ENCODE data around the gene SPDYE11.
"Not testable (repeated sequence)": the region's sequence is repeated elsewhere in the genome, so short reads cannot be mapped to it uniquely, and the experiment has no call there.

- TF ChIP-seq CTCF (IDR thresholded peaks at IDR 0.05; ENCODE audit: insufficient read depth, low read length); REST (IDR thresholded peaks at IDR 0.05; ENCODE audit: insufficient replicate concordance, low read depth); POLR2AphosphoS5 (IDR thresholded peaks at IDR 0.05; ENCODE audit: low read depth); GABPA (IDR thresholded peaks at IDR 0.05; ENCODE audit: low read depth): not testable (repeated sequence)
Measured at GRCh38 chr7:72997887-72998468, 59.7 kb downstream of the SPDYE11 start.

All from HL-60 (cell line).